HuH-7.5 (cell line): ENCODE measurements around the gene DPYSL5.

Experiments used
- DNase-seq: peaks from one replicate; pipeline ENCODE4 v3.0.0; 2011; ENCODE audit warnings: low spot score

The DPYSL5 gene

GRCh38 chr2:26932974-26933373, 85.0 kb downstream of the DPYSL5 start:
- no peak for DNase-seq

GRCh38 chr2:26933431-26934334, 85.8 kb downstream of the DPYSL5 start:
- no peak for DNase-seq

GRCh38 chr2:26934335-26934724, 86.4 kb downstream of the DPYSL5 start:
- no peak for DNase-seq

GRCh38 chr2:26934985-26935384, 87.1 kb downstream of the DPYSL5 start:
- no peak for DNase-seq

GRCh38 chr2:26936855-26937254, 88.9 kb downstream of the DPYSL5 start:
- DNase-seq = no peak

- no peak for DNase-seq
These were observed 90.6 kb downstream of the DPYSL5 start for GRCh38 chr2:26938399-26939118.

- no peak for DNase-seq
These were observed 92.1 kb downstream of the DPYSL5 start for GRCh38 chr2:26940001-26940400.

- DNase-seq = no peak
These were observed 93.6 kb downstream of the DPYSL5 start for GRCh38 chr2:26941486-26941885.

GRCh38 chr2:26942543-26943295, 94.8 kb downstream of the DPYSL5 start:
- peak; percentile 79 for DNase-seq

- no peak for DNase-seq
These were observed 98.2 kb downstream of the DPYSL5 start for GRCh38 chr2:26945991-26946750.

- no peak for DNase-seq
These were observed 99.2 kb downstream of the DPYSL5 start for GRCh38 chr2:26946841-26947784.

- DNase-seq = no peak
These were observed 100.9 kb downstream of the DPYSL5 start for GRCh38 chr2:26948800-26949199.

GRCh38 chr2:26950246-26950645, 102.3 kb downstream of the DPYSL5 start:
- no peak for DNase-seq

- DNase-seq = no peak
These were observed 103.3 kb downstream of the DPYSL5 start for GRCh38 chr2:26951236-26951635.

- DNase-seq = no peak
These were observed 104.4 kb downstream of the DPYSL5 start for GRCh38 chr2:26952374-26952773.

GRCh38 chr2:26954135-26954534, 106.2 kb downstream of the DPYSL5 start:
- DNase-seq = no peak

GRCh38 chr2:26957041-26957440, 109.1 kb downstream of the DPYSL5 start:
- no peak for DNase-seq

GRCh38 chr2:26957534-26957933, 109.6 kb downstream of the DPYSL5 start:
- no peak for DNase-seq

GRCh38 chr2:26959331-26959730, 111.4 kb downstream of the DPYSL5 start:
- DNase-seq = no peak

GRCh38 chr2:26964446-26965130, 116.7 kb downstream of the DPYSL5 start:
- DNase-seq = no peak
